ENCODE data around the gene APMAP.

GRCh38 chr20:24913076-24913628 lies 79.4 kb downstream of the APMAP start:
- no peak for TF ChIP-seq CTCF (IDR thresholded peaks at IDR 0.05)
- no peak for TF ChIP-seq EZH2 (IDR thresholded peaks at IDR 0.05)
- no peak for TF ChIP-seq EZH2phosphoT487 (IDR thresholded peaks at IDR 0.05)

Measured in neural progenitor cell (in vitro differentiated cells).